OCI-LY7 (cell line): ENCODE measurements around the gene KCND3.

Source experiments
- EZH2phosphoT487 ChIP-seq: fragments of 200-600 bp; sonication (generic); IDR thresholded peaks from 2 replicates; pipeline ENCODE4 v1.6.1; 2018; ENCODE audit warnings: low read depth, borderline replicate concordance, mild to moderate bottlenecking, mixed run types, antibody characterized with exemption, low read length, moderate library complexity, mixed read lengths
- TF ChIP-seq, protein P1 (sequence below): fragments of 200-600 bp; sonication (generic); conservative IDR thresholded peaks from 2 replicates; pipeline ENCODE4 v1.5.1; 2014; ENCODE audit warnings: mild to moderate bottlenecking, antibody characterized with exemption, low read length, moderate library complexity, mixed read lengths

DNA sequence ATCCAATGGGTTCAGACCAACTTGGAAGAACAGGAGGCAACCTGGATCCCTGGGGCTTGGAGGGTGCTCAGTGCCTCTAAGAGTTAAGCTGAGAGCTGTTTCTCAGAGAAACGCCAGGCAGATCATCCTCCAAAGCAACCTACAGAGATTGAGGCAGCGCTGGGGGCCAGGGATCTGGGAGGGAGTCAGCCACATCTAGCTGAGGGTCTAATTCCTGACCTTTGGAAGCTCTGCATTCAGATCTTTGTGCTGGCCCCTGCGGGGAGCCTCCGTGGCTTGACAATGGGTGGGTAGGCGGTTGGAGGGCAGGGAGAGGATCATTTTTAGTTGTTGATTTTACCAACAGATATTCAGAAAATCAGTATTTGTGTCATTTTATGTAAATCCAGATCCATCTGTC is 154.5 kb downstream of the KCND3 start:
- TF ChIP-seq, protein P1, sequence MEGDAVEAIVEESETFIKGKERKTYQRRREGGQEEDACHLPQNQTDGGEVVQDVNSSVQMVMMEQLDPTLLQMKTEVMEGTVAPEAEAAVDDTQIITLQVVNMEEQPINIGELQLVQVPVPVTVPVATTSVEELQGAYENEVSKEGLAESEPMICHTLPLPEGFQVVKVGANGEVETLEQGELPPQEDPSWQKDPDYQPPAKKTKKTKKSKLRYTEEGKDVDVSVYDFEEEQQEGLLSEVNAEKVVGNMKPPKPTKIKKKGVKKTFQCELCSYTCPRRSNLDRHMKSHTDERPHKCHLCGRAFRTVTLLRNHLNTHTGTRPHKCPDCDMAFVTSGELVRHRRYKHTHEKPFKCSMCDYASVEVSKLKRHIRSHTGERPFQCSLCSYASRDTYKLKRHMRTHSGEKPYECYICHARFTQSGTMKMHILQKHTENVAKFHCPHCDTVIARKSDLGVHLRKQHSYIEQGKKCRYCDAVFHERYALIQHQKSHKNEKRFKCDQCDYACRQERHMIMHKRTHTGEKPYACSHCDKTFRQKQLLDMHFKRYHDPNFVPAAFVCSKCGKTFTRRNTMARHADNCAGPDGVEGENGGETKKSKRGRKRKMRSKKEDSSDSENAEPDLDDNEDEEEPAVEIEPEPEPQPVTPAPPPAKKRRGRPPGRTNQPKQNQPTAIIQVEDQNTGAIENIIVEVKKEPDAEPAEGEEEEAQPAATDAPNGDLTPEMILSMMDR = no peak
- no peak for TF ChIP-seq EZH2phosphoT487
